ENCODE data around the gene B3GALT4.

The B3GALT4 gene

DNA sequence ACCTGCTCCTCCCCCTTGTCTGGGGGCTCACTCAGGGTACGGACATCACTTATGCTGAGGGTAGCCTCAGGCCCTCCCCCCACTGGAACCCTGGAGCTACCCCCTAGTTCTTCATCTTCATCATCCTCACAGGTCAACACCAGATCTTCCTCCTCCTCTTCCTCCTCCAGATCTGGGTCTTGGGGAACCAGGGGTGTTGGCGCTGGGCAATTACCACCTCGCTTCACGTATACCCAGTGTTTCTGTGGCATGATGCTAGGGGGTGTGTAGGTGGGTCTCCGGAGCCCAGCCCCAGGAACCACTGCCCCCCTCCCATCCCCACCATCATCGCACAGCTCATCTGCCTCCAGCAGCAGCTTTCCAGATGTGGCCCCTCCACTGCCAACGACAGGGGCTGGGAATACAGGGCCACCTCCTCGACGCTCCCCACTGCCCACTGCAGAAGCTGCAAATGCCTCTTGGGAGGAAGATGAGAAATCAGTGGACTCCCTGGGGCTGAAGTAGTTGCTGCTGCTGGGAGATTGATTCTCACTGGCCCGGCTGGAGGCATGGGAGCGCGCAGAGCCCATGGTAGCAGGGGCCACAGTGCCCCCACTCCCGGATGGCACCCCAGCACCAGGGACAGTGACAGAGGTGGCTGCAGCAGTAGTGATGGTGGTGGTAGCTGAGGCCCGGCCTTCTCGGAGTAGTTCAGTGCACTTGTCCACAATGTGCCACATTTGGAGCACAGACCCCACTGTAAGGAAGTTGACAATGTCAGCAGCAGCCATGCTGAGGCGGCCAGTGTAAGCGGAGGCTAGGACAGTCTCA, 39.1 kb downstream of the B3GALT4 start:
- DNase-seq (ENCODE audit: low read depth, low spot score) = no peak

DNA sequence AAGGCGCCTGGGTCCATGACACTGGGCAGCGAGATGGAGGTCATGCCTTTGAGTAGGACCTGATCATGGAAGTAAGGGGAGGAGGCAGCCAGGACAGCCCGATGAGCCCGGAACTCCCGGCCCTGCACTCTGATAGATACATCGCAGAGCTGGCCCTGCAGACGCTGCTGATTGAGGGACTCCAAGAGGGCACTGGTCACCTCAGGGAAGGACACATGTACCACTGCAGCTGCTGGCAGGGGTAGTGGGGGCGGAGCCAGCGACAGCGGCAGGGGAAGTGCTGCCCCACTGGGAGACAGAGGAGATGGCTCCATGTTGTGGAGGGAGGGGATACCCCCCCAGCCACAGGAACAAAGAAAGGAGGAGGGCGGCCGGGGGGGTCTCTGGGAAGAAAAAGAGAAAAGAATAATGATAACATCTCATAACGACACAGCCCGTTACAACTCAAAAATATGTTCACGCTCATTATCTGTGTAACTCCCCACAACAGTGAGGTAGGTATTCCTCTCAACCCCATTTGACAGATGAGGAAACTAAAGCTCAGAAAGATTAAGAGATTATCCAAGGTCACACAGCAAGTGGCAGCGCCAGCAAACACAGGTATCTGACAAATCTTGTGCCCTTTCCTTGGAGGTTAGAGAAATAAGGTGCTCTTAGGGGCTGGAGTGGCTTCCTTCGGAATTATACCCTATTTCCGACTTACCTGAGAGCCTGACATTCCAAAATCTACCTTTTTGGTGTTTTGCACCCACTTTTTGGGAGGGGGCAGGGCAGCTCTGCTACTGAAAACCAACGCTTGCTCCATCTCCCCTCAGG, 39.9 kb downstream of the B3GALT4 start:
- no peak for DNase-seq (ENCODE audit: low read depth, low spot score)

DNA sequence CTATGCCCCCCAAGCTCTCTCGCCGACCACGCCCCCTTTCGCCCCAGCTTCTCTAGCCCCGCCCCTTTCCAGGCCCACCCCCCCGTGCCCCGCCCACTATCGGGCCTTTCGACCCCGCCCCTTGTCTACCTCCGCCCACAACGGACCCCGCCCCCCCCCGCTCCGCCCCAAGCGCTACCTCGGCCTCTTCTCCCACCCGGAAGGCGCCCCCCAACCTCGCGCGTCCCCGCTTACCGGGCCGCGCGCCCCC, 40.4 kb downstream of the B3GALT4 start:
- DNase-seq (ENCODE audit: low read depth, low spot score) = no peak

DNA sequence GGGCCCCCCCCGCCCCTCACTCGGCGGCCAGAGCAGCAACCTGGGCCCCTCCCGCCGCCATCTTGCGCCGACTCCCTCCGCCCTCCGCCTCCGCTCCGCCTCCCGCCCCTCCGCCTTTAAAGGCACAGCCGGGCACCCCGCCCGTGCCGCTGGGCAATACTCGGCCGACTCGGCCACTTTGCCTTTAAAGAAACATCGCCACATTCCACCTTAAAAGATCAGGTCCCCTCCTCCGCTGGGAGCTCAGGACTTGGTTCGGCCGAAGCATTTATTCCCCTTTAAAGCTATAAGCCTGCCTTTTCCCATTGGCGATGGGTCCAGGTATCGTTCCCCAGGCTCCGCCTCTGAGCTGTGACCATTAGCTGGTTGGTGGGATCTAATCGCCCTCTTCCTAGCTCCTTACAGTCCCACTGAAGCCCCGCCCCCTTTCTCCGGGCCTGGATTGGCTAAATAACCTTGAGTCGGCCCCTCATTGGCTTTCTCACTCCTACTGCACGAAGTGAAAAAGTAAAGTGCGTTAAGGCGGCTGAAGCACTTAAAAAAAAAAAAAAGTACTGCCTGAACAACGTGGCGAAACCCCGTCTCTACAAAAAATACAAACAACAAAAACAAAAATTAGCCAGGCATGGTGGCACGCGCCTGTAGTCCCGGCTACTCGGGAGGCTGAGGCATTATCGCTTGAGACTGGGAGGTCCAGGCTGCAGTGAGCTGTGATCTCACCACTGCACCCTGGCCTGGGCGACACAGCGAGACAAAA, 40.9 kb downstream of the B3GALT4 start, which contains the start of gene ZBTB22:
Gene ZBTB22, minus strand, starts transcription at position 76 of the 757 bp plus-strand sequence. CDS start 828 bp downstream, outside the sequence.
- DNase-seq (ENCODE audit: low read depth, low spot score) = peak; percentile 99

DNA sequence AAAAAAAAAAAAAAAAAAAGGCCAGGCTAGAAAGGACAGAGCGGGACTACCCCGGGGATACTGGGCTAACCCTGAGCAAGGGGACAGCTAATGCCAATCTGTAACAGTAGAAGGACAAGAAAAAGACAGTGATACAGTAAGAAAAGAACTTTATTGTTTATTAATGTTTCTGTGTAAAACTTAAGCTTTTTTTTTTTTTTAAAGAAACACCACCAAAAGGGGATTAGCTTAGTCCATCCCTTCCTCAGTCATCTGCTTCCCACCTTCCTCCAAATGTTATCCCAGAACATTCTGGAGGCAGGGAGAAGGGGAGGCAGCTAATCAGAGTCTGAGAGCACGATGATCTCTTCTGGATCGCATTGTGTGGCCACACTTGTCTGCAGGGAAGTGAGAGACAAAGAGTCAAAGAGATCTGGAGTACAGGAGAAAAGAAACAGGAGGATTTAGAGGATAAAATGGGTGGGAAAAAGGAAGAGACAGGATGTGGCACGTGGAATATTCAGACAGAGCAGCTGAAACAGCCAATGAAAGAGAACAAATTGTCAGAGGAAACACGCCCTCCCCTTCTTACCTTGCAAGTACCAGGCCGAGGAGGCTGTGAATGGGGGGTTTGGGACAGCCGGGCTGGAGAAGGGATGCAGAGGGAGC, 41.6 kb downstream of the B3GALT4 start:
- DNase-seq (ENCODE audit: low read depth, low spot score) = no peak

DNA sequence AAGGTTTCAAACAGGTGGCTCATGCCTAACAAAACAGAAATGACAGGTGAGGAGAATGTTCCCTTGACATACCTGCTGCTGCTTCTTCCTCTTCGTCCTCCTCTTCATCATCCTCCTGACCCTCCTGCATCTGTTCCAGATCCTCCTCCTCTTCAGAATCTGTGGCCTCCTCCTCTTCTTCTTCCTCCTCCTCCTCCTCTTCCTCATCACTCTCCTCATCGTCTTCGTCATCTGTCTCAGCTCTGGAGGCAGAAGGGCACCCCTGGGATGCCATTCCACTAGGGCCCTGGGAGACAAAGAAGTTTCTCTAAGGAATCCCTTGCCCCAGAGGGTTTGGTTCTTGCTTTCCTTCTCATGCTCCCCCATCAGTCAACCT, 43.0 kb downstream of the B3GALT4 start:
- no peak for DNase-seq (ENCODE audit: low read depth, low spot score)

DNA sequence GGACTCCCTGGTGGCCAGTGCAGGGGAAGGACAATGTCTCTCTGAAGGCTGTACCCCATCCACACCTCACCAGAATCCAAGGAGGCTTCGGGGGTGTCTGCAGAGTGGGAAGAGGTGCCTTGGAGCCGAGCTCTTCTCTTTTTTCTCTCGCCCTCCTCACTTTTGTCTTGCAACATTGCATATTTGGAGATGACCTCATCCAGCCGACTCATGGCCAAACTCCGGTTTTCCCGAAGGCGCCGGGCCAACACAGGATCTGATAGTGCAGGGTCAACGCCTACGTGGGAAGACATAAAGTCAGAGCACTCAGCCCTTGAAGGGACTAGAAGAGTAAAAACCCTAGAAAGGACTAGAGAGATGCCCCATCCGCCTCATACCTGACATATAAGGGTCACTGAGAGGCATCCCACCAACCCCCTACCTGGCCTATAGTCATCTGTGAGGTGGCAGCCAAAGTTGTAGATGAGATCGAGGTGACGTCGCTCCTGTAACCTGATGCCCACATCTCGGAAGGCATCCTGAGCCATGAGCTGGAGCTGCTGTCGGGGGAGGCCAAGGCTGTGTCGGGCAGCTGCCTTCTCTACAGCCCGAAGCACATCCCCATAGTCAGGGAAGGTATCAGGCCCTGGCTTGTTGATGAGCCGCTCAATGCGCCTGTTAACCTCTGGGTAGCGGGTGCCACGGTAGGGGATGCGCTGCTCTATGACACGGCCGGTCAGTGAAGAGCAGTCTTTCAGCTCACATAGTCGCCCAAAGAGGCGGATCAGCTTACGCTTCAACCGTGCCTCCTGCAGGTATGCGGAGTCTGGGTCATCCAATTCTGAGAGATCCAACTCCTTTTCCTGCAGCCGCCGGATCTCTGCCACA, 43.6 kb downstream of the B3GALT4 start:
- DNase-seq (ENCODE audit: low read depth, low spot score) = peak; percentile 82

DNA sequence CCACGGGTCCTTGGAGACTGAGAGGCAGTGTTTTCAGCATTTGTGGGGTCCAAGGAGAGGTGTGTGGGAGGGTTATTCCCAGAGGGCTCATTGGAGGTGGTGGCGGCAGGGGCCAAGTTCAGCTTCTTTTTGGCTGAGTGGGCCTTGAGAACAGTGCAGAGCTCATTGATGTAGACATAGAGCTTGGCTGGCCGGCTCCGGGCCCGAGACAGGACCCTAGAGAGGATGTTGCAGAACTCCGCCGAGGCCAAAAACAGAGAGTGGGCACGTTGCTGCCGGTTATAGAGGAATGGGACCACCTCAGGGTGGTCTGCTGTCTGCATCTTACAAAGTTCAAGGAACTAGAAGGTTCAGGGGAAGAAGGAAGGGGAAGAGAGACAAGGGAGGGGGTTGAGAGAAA, 44.3 kb downstream of the B3GALT4 start:
- DNase-seq (ENCODE audit: low read depth, low spot score) = no peak

DNA sequence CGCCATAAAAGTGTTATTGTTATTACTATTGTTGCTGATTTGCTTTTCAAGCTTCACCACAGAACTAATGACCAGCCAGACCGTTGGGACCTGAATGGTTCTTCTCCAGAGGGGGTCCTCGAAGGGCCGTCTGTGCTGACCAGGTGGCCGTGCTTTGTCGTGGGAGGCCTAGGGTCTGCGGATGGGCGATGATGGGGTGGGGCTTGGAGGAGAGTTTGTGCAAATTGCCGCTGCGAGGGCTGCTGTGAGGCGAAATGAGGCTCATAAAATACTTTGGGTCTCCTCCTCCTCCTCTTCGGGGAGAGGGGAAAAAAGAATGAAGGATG, 46.7 kb downstream of the B3GALT4 start:
- DNase-seq (ENCODE audit: low read depth, low spot score) = no peak

DNA sequence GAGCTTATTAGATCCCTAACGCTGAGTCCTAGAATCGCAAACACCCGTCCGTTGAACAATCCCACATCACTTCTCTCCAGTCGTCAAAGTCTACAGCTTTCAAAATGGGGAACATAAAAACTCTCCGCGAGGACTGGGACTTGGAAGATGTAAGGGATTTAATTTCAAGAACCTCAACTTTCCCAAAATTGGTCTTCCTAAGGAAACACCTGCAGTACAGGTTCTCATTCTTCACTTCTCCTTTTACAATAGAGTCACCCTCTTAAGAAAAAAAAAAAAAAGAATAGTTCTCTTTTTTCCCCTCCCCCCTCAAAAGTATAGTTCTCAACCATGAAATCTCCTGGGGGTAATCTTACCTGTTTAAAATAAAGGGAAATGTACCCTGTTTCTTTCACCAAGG, 47.2 kb downstream of the B3GALT4 start:
- no peak for DNase-seq (ENCODE audit: low read depth, low spot score)
